Ammon's horn (tissue), 1 donor: ENCODE measurements around the gene CREB3.

Experiments
- DNase-seq: peaks from one replicate; pipeline ENCODE4 v3.0.0-alpha.2; 2016; ENCODE audit warnings: low spot score

Gene CREB3

DNA sequence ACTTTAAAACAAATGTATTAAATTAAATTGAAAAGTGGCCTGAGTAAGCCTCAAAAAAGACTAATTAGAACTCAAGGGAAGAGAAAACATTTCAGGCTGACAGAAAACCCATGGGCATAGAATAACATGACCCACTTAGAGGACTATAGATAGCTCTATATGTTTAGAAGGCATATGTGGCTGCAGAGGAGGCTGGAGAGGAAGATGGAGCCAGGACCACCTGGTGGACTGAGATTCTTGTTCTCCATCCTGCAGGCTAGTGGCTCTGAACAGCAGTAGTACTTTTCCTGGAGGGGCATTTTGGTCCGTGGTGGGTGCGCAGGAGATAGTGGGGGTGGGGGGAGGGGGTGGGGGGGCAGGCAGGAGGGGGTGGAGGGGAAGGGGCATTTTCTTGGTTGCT, 48.6 kb downstream of the CREB3 start:
- DNase-seq, result no peak

- DNase-seq, result no peak
Measured at GRCh38 chr9:35783418-35783817, 51.0 kb downstream of the CREB3 start.
